ENCODE data around the gene SLC28A1.

- no peak for TF ChIP-seq POLR2A (IDR thresholded peaks at IDR 0.05)
- TF ChIP-seq CTCF (IDR thresholded peaks at IDR 0.05): no peak
- TF ChIP-seq EP300 (IDR thresholded peaks at IDR 0.05): no peak
Measured at GRCh38 chr15:84992157-84992944, 107.9 kb downstream of the SLC28A1 start.

All from ovary (tissue), 3 donors.